ENCODE results near the gene LAIR1.
"Not testable (repeated sequence)": the region's sequence is repeated elsewhere in the genome, so short reads cannot be mapped to it uniquely, and the experiment has no call there.

Gene LAIR1

GRCh38 chr19:54338521-54338920 lies 26.2 kb downstream of the LAIR1 start:
- DNase-seq = no peak

- DNase-seq = no peak
These were observed 26.9 kb downstream of the LAIR1 start for GRCh38 chr19:54337858-54338230.

- no peak for DNase-seq
These were observed 27.6 kb downstream of the LAIR1 start for GRCh38 chr19:54336893-54337857.

- DNase-seq = no peak
These were observed 28.5 kb downstream of the LAIR1 start for GRCh38 chr19:54335979-54336892.

GRCh38 chr19:54335164-54335563 lies 29.6 kb downstream of the LAIR1 start:
- DNase-seq = peak; percentile 88

GRCh38 chr19:54333586-54334298 lies 31.0 kb downstream of the LAIR1 start:
- no peak for DNase-seq

- DNase-seq = no peak
These were observed 32.6 kb downstream of the LAIR1 start for GRCh38 chr19:54332149-54332548.

- no peak for DNase-seq
These were observed 33.1 kb downstream of the LAIR1 start for GRCh38 chr19:54331626-54332025.

- DNase-seq = no peak
These were observed 35.1 kb downstream of the LAIR1 start for GRCh38 chr19:54329476-54330165.

GRCh38 chr19:54328781-54329180 lies 36.0 kb downstream of the LAIR1 start:
- DNase-seq = not testable (repeated sequence)

- DNase-seq = no peak
These were observed 39.1 kb downstream of the LAIR1 start for GRCh38 chr19:54325631-54326030.

GRCh38 chr19:54325194-54325621 lies 39.5 kb downstream of the LAIR1 start:
- peak; percentile 84 for DNase-seq

- no peak for DNase-seq
These were observed 40.7 kb downstream of the LAIR1 start for GRCh38 chr19:54324071-54324470.

GRCh38 chr19:54322934-54323333 lies 41.8 kb downstream of the LAIR1 start:
- DNase-seq = not testable (repeated sequence)

- DNase-seq = not testable (repeated sequence)
These were observed 42.4 kb downstream of the LAIR1 start for GRCh38 chr19:54322295-54322694.

GRCh38 chr19:54319892-54320670 lies 44.6 kb downstream of the LAIR1 start:
- DNase-seq = no peak

GRCh38 chr19:54319049-54319448 lies 45.7 kb downstream of the LAIR1 start:
- peak; percentile 51 for DNase-seq

GRCh38 chr19:54317965-54318240 lies 46.8 kb downstream of the LAIR1 start:
- DNase-seq = no peak

GRCh38 chr19:54317108-54317964 lies 47.4 kb downstream of the LAIR1 start:
- DNase-seq = peak; percentile 43

GRCh38 chr19:54316746-54317107 lies 48.0 kb downstream of the LAIR1 start:
- DNase-seq = peak; percentile 36

- DNase-seq = no peak
These were observed 48.8 kb downstream of the LAIR1 start for GRCh38 chr19:54315956-54316355.

Measured in OCI-M1 (cell line).